Measurements from ENCODE around the gene RIPOR2.
A peak's percentile ranks its signal among the peaks of the same experiment; 100 is the strongest.
"Not testable (repeated sequence)": the region's sequence is repeated elsewhere in the genome, so short reads cannot be mapped to it uniquely, and the experiment has no call there.

The RIPOR2 gene

DNA sequence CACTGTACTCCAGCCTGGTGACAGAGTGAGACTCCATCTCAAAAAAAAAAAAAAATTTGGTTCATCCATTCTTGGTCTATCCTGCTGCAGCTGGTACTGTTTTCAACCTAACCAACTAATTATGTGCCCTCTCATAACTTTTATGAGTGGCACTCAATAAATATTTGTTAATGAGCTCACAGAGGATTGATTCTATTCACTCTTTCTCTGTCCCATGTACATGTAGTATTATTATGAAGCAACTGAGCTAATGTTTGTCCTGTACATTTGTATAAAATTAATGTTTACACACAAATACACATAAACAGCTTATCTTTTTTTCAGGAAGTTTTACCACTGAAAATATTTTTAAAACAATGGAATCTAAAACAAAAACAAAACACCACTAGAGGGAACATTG lies 10.1 kb downstream of the RIPOR2 start:
- DNase-seq: no peak

DNA sequence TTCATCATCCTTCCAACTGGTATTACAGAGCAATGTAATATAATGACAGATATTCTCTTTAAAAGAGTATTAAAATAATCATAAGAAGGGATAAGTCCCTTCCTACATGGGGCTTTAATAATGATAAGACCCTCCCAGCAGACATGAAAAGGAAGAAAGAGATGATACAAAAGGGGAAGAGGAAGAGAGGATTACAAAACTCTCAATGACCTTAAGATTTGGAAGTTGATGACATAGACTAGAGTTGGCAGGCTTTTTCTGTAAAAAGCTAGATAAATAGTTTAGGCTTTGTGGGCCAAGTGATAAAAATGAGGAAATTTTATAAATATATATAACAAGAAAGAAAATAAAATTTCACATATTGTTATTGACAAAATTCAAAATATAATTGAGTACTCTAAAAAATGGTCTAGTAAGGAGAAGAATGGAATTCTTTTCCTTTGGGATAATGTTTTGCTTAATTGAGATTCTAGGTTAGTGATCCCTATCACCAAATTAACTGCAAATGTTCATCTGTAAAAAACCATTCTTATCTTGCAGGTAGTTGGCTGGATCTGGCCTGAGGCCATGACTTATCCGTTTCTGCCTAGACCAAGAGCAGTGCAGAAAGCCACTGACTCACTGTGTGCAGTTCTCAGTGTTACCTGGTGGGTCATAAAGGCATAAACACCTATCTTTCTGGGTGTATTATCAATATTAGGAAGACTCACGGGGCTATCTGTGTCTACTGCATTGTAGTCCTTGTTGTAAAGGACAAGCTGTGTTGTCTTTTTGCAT lies 11.0 kb downstream of the RIPOR2 start:
- DNase-seq: peak; percentile 57

GRCh38 chr6:24923885-24924401 lies 11.8 kb downstream of the RIPOR2 start:
- no peak for DNase-seq

GRCh38 chr6:24922814-24923213 lies 12.9 kb downstream of the RIPOR2 start:
- DNase-seq: no peak

GRCh38 chr6:24922170-24922569 lies 13.6 kb downstream of the RIPOR2 start:
- peak; percentile 53 for DNase-seq

- peak; percentile 18 for DNase-seq
These were observed 15.6 kb downstream of the RIPOR2 start for GRCh38 chr6:24920136-24920535.

GRCh38 chr6:24919056-24919892 lies 16.5 kb downstream of the RIPOR2 start:
- peak; percentile 72 for DNase-seq

GRCh38 chr6:24918641-24919055 lies 17.1 kb downstream of the RIPOR2 start:
- DNase-seq: no peak

GRCh38 chr6:24916496-24916895 lies 19.3 kb downstream of the RIPOR2 start:
- DNase-seq: peak; percentile 82

DNA sequence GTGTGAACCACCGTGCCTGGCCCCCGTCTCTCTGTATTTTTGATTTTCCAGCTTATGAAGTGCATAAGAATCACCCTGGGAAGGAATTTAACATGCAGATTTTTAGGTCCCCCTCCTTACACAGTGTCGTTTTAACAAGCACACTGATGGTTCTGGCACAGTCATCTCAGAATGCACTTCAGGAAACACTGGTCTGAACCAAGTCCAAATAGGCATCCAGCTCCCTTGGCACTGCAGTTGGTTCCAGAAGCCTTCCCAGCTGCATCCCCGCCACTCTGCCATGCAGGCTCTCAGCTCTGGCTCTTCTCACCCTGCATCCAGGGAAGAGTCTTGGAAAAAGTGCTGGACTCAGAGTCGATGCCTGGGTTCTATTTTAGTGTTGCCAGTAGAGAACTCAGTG lies 20.1 kb downstream of the RIPOR2 start:
- DNase-seq: no peak

DNA sequence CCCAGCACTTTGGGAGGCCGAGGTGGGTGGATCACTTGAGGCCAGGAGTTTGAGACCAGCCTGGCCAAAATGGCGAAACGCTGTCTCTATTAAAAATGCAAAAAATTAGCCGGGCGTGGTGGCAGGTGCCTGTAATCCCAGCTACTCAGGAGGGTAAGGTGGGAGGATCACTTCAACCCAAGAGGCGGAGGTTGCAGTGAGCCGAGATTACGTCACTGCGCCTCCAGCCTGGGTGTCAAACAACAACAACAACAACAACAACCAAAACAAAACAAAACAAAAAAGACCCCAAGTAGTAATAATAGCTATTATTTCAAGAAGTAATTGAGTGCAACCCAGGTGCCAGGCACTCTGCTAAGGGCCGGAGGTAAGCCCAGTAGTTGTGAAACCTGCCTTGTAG lies 21.7 kb downstream of the RIPOR2 start:
- not testable (repeated sequence) for DNase-seq

DNA sequence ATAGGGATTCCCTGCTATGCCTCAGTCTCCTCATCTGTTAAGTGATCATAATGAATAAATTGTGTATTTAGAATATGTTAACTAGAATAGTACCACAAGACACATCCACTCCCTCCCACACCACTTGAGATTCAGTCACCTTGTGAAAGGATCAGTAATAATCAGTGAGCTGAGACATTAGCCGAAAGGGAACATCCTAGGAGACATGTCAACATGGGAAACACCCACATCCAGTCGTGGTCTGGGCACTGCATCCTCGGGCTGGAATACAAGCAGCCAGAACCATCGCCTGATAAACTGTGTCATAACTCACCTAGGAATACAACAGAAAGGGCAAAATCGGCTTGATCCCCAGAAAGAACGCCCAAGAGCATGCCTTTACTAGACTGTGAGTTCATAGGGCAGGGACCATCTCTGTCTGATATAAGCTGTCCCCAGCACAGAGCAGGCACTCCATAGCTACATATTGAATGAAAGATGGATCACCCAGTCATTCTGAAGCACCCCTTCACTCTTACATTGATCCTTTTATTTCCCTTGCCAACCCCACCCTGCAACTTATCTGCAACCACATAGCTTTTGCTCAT lies 23.9 kb downstream of the RIPOR2 start:
- DNase-seq: no peak

GRCh38 chr6:24910961-24911725 lies 24.6 kb downstream of the RIPOR2 start:
- peak; percentile 76 for DNase-seq

GRCh38 chr6:24910331-24910960 lies 25.3 kb downstream of the RIPOR2 start:
- DNase-seq: no peak

DNA sequence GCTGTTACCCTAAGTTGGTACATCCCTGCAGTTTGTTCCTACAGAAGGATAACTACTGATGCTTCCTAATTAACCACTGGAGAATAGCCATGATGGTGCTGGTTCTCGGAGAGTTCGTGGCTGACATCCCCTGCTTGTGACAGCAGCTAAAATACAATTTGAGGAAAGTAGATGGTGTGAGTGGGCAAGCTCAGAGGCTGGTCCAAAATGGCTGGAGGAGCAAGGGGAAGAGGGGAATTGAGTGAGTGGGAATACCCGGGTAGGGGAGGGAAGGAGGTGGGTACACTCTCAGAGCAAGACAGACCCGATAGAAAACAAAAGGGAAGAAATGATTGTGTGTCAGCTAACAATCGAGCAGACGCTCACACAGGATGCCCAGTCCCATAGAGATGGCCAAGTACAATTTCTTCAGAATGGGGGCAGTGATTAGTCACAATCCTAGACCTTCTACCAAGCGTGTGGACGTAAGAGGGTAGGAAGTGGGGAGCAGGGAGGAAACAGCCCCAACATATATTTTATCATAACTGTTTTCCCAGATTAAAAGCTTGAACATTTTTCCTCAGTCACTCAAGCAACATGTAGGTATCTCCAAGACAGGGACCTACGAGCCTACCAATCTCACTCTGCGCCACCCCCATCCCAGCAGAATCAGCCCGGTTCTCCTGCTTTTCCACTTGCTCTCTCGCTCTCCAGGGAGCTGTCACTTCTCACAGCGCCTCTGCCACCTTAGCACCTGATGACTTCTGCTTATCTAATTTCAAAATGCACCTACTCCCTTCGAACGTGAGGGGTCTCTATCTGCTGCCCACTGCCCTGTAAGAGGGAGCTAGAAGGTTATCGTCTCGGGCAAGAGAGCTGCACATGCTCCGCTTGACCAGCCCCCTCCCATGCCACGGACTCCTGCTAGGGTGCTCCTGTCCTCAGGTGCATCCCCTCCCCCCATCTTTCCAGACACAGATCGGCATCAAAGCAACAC lies 26.2 kb downstream of the RIPOR2 start:
- DNase-seq: no peak

GRCh38 chr6:24908650-24909035 lies 27.1 kb downstream of the RIPOR2 start:
- no peak for DNase-seq

GRCh38 chr6:24907919-24908649 lies 27.7 kb downstream of the RIPOR2 start:
- peak; percentile 20 for DNase-seq

DNA sequence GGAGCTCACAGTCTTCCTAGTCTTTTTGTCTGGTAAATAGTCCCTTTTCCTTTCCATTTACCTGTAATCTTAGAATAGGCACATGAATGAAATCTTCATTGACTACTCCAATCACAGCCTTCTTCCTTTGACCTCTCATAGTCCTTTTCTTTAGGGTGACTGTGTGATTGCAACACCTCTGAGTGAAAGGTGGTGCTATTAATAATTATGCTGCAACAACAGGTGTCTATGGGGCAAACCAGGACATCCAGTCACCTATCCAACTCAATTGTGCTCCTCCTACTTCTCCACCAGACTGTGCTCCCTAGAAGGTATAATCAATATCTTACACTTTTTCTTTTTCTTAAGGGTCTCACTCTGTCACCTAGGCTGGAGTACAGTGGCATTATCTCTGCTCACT lies 29.4 kb downstream of the RIPOR2 start:
- DNase-seq: no peak

GRCh38 chr6:24905483-24905882 lies 30.3 kb downstream of the RIPOR2 start:
- no peak for DNase-seq

- DNase-seq: no peak
These were observed 32.1 kb downstream of the RIPOR2 start for GRCh38 chr6:24903681-24904080.

All from hematopoietic multipotent progenitor cell treated with erythropoietin and hydrocortisone succinate and interleukin-3 and kit ligand, for 4 days (in vitro differentiated cells).